ENCODE measurements around the gene MCF2L2. TPM values are rescaled to one million over a fixed set of nuclear protein-coding genes. Genes with fewer than 3 reads are reported as not detected.

MCF2L2 gene
- total RNA-seq, 1 donor from 2014 or later: 0.64 TPM

DNA sequence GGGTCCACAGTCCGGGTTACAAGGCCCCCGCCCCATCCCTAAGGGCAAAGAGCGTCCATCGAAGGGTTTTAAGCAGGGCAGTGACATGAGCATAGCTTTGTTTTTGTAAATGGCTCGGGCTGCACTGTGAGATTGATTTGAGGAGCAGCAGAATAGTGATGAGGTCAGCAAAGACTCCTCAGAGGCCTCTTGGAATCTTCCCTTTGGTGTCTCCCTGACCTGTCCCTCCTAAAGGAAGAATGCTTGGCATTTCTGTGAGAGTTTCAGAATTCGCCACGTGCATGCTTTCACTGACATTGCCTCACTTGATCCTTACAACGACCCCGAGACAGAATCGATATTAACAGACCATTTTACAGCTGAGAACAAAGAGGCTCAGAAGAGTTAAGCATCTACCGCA is 286.2 kb downstream of the MCF2L2 start:
- DNase-seq (ENCODE audit: low read depth): no peak

GRCh38 chr3:183134844-183135243 is 293.6 kb downstream of the MCF2L2 start:
- DNase-seq (ENCODE audit: low read depth): no peak

DNA sequence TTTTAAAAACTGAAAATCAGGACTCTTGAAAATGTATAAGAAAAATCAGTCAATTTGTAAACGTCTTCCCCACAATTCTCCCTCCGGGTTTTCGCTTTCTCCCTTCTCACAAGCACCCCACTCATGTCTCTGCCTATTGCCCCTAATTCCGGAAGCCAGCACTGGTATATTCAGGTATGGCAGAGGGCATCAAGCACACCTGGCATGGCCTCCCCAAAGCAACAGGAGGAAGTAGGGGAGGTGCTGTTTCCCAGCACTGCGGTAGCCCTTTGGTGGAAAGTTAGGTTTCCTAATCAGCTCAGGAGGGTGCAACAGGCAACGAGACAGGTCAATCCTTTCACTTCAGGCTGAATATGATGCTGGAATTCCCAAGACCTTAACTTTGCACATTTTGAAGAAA is 296.0 kb downstream of the MCF2L2 start:
- DNase-seq (ENCODE audit: low read depth): no peak

DNA sequence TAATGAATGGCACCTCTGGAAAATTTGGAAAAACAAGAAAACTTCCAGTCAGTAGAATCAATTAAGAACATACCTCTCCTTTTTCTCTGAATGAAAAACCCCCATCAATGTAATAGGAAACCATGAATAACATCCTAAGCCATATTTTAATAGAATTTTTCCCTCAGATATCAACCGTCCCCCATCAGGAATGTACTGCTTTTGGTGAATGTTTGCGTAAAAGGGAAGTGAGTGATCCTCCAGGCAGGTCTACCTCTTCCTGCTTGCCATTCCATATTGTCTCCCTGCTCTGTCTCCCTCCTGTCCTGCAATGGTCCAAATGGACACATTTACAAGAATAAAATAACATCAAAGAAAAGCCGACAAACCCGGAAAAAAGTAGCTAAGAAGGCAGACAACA is 296.7 kb downstream of the MCF2L2 start:
- no peak for DNase-seq (ENCODE audit: low read depth)

- DNase-seq (ENCODE audit: low read depth): no peak
Measured at GRCh38 chr3:183131186-183131725, 297.2 kb downstream of the MCF2L2 start.

DNA sequence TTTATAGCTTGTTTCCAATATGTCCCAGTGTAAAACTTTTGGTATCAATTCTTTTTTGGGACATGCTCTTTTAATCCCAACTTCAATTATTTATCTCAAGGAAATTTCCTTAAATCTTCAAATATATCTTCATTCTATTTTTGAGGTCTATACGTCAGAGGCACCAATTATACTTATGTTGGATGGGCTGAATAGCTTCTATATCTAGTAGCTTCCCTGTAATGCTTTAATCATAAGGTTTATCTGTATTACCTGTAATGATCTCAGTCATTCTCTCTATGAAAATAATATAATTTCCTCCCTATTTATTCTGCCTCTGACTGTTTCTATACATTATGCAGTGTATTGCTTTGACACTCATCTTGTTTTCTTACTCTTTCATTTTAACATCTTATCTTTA is 299.2 kb downstream of the MCF2L2 start:
- no peak for DNase-seq (ENCODE audit: low read depth)

DNA sequence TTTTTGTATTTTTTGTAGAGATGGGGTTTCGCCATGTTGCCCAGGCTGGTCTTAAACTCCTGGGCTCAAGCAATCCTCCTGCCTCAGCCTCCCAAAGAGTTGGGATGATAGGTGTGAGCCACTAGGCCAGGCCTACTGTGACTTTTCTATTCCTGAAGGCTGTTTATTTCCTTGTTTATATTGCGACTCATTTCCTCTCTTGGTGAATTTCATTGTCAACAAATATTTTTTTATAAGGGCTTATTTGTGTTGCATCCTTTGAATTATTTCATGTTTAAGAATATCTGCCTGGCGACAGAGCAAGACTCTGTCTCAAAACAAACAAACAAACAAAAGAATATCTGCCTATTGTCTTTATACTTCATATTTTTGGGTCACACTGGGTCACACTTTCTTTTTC is 299.7 kb downstream of the MCF2L2 start:
- no peak for DNase-seq (ENCODE audit: low read depth)

Other genes with a start within 250 kb of the MCF2L2 start
- gene B3GNT5, start 175.4 kb downstream of the MCF2L2 start, total RNA-seq: 8.3 and 11.2 TPM in 2 replicates
- gene KLHL6, start 127.1 kb upstream of the MCF2L2 start, total RNA-seq: not detected in 2 replicates
- gene KLHL24, start 207.0 kb upstream of the MCF2L2 start, total RNA-seq: 152 and 154 TPM in 2 replicates